IPS-18a (cell line): ENCODE data around the gene NEK9.
"Not testable (repeated sequence)": the region's sequence is repeated elsewhere in the genome, so short reads cannot be mapped to it uniquely, and the experiment has no call there.

ENCODE experiments used
- H3K27ac ChIP-seq: one replicate; pipeline ENCODE4 v1.5.1; 2013; ENCODE audit warnings: low read length
- H3K27me3 ChIP-seq: one replicate; pipeline ENCODE4 v1.6.1; 2013; ENCODE audit warnings: mild to moderate bottlenecking, low read length; ENCODE audit not compliant: control insufficient read depth, insufficient read depth
- H3K36me3 ChIP-seq: one replicate; pipeline ENCODE4 v1.6.1; 2013; ENCODE audit warnings: low read depth, low read length; ENCODE audit not compliant: control insufficient read depth
- H3K4me1 ChIP-seq: one replicate; pipeline ENCODE4 v1.6.1; 2013; ENCODE audit warnings: low read depth, low read length; ENCODE audit not compliant: control insufficient read depth
- H3K4me3 ChIP-seq: one replicate; pipeline ENCODE4 v1.5.1; 2013; ENCODE audit warnings: low read length
- H3K9ac ChIP-seq: one replicate; pipeline ENCODE4 v1.6.1; 2013; ENCODE audit warnings: mild to moderate bottlenecking, low read length, moderate library complexity
- H3K9me3 ChIP-seq: one replicate; pipeline ENCODE4 v1.6.1; 2013; ENCODE audit warnings: low read depth, low read length; ENCODE audit not compliant: control insufficient read depth

NEK9 gene

DNA sequence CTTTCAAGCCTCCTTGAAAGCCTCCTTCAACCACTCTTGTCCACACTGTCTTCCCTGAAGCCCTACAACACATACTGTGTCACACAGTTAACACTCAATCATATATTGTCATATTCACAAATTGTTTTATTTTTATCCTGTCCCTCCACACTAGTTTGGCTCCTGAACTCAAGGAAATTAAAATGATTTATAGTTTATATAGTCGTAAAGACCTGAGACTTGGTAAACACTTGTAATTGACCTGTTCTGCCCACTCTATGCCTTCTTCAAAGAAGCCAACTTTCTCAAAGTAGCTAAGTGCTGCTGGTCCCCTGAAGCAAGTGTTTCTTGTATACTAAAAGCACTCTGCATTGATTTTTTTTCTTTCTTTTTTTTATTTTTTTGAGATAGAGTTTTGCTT lies 15.6 kb upstream of the NEK9 start:
- H3K9ac ChIP-seq: no peak overlapping the region
- H3K4me3 ChIP-seq: no peak overlapping the region
- H3K4me1 ChIP-seq: no peaks in the 10 kb centered on the region
- no peak overlapping the region for H3K27ac ChIP-seq
- peaks cover 4% of the 10 kb centered on the region for H3K36me3 ChIP-seq
- H3K27me3 ChIP-seq: no peaks in the 10 kb centered on the region
- no peaks in the 10 kb centered on the region for H3K9me3 ChIP-seq

DNA sequence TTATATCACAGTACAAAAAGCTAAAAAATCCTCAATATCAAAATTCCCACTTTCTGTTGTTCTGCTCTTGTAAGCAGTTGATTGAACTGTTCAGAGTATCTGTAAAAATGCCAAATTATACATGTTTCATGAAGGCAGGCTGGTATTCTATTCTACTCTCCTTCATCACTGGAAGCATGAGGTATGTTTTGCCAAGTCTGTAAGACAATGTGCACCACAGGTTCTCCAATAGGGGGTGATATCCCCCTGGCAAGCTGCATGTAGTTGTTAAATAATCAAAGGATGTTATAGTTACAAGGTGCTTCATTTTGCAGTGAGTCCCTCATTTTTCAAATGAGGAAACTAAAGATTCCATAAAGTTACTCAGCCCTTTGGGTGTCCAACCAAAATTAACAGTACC lies 15.1 kb upstream of the NEK9 start:
- Histone ChIP-seq H3K27ac (no peak overlapping the region), H3K36me3 (peaks cover 4% of the 10 kb centered on the region), H3K4me1 (no peaks in the 10 kb centered on the region), H3K9ac (no peak overlapping the region), H3K4me3 (no peak overlapping the region), H3K27me3 (no peaks in the 10 kb centered on the region), H3K9me3 (no peaks in the 10 kb centered on the region)

DNA sequence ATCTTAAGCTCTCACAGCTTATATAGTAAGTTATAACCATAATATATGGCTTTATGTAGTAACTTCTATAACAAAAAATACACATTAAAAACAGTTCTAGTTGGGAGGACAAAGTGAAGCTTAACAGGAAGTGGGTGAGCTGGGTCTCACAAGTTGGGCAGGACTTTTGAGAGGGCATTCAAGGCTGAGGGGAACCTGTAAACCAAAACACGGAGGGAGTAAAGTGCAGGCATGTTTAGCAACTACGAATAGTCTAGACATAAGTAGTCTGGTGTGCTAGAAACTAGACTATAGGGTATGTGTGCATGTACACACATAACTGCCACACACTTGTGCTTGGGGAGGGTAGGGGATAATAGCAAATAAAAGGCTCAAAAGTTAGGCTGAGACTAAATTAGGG lies 14.2 kb upstream of the NEK9 start:
- Histone ChIP-seq H3K27me3 (no peaks in the 10 kb centered on the region), H3K27ac (no peak overlapping the region), H3K4me1 (no peaks in the 10 kb centered on the region), H3K36me3 (peaks cover under 1% of the 10 kb centered on the region), H3K9ac (no peak overlapping the region), H3K4me3 (no peak overlapping the region), H3K9me3 (no peaks in the 10 kb centered on the region)

DNA sequence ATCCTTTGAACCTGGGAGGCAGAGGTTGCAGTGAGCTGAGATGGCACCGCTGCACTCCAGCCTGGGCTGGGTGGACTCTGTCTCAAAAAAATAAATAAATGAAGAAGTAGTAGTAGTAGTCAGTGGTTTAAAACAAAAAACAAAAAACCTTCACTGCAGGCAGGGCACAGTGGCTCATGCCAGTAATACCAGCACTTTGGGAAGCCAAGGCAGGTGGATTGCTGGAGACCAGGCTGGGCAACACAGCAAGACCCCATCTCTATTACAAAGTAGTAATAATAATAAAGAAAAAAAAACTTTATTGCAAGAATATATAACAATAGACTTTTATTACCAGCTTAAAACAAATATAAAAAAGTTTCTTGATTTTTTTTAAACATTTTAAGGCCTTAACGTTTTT lies 13.8 kb upstream of the NEK9 start:
- no peaks in the 10 kb centered on the region for H3K4me1 ChIP-seq
- no peaks in the 10 kb centered on the region for H3K9me3 ChIP-seq
- H3K27me3 ChIP-seq: no peaks in the 10 kb centered on the region
- no peak overlapping the region for H3K27ac ChIP-seq
- H3K36me3 ChIP-seq: peaks cover 1% of the 10 kb centered on the region
- H3K9ac ChIP-seq: no peak overlapping the region
- no peak overlapping the region for H3K4me3 ChIP-seq

DNA sequence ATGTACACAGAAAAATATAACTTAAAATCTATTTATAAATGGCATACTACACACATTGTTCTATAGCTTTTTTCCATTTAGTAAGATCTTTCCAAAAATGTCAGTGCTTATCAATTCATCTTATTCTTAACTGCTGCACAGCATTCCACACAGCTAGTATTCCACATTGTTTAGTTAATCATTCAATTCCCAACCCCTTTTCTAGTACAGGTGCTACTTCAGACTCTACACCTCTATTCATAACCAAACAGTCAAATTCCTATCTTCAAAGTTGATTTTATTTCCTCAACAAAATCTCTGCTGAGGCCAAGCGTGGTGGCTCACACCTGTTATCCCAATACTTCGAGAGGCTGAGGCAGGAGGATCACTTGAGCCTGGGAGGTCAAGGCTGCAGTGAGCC lies 12.3 kb upstream of the NEK9 start:
- no peak overlapping the region for H3K4me3 ChIP-seq

DNA sequence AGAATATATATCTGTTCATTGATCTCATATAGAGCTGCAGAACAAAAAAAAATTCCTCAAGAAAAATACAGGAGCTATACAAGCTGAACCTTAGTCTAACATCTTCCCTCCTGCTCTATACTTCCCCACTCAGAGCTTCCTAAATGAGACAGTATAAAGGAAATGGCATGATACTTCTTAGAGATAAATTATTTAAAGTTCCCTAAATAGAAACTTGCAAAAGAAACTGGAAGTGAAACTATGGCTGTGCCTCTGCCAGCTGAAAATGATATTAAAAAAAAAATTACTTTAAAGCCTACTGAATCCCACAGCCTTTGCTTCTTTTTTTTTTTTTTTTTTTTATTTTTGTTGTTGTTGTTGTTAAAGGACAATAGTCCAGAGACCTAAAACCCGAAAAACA lies 11.6 kb upstream of the NEK9 start:
- H3K9ac ChIP-seq: no peak overlapping the region
- H3K4me1 ChIP-seq: no peaks in the 10 kb centered on the region
- no peaks in the 10 kb centered on the region for H3K27me3 ChIP-seq
- H3K9me3 ChIP-seq: no peaks in the 10 kb centered on the region
- peaks cover 18% of the 10 kb centered on the region for H3K36me3 ChIP-seq
- no peak overlapping the region for H3K27ac ChIP-seq
- H3K4me3 ChIP-seq: no peak overlapping the region

More for the DNA sequence above, 12.3 kb upstream of the NEK9 start:
- Histone ChIP-seq H3K4me1 (no peaks in the 10 kb centered on the region), H3K9ac (no peak overlapping the region), H3K27me3 (no peaks in the 10 kb centered on the region), H3K9me3 (no peaks in the 10 kb centered on the region), H3K36me3 (peaks cover 11% of the 10 kb centered on the region), H3K27ac (no peak overlapping the region)

DNA sequence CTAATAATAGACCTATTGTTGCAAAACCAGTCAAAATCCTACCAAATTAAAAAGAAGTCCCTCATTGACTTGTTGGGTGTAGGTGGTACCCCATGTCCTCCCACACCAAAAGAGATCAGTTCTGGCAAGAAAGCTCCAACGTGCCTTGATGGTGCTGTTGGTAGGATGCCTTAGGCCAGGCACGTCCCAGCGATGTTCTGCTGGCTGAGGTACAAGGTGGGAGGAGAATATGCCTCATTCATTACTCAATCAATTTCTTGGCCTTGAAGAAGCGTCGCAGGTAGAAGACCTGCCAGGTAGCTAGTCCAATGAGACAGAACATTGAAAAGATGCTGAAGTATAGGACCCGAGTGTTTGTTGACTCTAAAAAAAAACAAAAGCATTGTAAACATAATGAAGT lies 7.8 kb upstream of the NEK9 start:
- H3K4me1 ChIP-seq: no peaks in the 10 kb centered on the region
- H3K27ac ChIP-seq: no peak overlapping the region
- no peak overlapping the region for H3K9ac ChIP-seq
- H3K36me3 ChIP-seq: peaks cover 22% of the 10 kb centered on the region
- no peaks in the 10 kb centered on the region for H3K9me3 ChIP-seq
- no peak overlapping the region for H3K4me3 ChIP-seq
- H3K27me3 ChIP-seq: no peaks in the 10 kb centered on the region

DNA sequence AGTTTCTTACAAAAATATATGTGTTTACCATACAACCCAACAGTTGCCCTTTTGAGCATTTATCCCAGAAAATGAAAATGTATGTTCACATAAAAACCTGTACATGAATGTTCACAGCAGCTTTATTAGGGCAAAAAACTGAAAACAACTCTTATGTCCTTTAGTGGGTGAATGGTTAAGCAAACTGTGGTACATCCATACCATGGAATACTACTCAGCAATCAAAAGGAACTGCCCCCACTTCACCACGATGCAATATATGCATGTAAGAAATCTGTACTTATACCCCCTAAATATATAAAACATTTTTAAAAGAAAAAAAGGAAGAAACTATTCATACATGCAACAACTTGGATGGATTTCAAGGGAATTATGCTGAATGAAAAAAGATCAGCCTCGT lies 6.7 kb upstream of the NEK9 start:
- no peak overlapping the region for H3K27ac ChIP-seq

DNA sequence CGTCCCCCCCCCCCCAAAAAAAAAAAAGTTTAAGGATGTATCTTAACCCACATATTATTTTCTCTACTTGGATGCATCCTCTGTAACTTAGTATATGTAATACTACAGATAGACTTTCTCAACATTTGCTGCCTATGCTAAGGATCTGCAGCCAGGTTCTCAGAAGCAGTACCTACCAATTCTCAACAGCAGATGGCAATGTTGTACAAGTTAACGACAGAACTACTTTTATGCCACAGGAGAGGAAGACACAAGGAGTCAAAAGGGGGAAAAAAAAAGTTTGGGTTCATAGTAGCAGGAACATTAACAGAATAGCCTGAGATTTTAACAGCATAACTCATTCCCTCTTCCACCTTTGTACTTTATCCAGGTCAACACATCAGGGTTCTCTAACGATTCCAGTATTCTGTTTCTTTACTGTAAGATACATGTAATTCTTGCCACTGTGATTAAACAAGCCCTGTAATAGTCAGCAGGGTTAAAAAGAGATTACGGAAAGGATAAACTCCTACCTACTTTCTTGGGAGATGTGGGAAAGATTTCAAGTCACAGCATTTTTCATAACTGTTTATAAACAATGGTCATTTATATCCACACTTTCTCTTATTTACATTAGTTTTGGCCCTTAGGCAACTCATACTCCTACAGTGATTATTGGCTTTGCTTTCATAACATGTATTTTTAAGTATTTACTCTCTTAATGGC lies 5.7 kb upstream of the NEK9 start:
- Histone ChIP-seq H3K4me3 (no peak overlapping the region), H3K36me3 (peaks cover 22% of the 10 kb centered on the region), H3K9me3 (no peaks in the 10 kb centered on the region), H3K27me3 (no peaks in the 10 kb centered on the region), H3K27ac (no peak overlapping the region), H3K4me1 (no peaks in the 10 kb centered on the region), H3K9ac (no peak overlapping the region)

More for the DNA sequence above, 6.7 kb upstream of the NEK9 start:
- Histone ChIP-seq H3K4me3 (no peak overlapping the region), H3K9ac (no peak overlapping the region), H3K27me3 (no peaks in the 10 kb centered on the region), H3K36me3 (peaks cover 22% of the 10 kb centered on the region), H3K4me1 (no peaks in the 10 kb centered on the region), H3K9me3 (no peaks in the 10 kb centered on the region)

DNA sequence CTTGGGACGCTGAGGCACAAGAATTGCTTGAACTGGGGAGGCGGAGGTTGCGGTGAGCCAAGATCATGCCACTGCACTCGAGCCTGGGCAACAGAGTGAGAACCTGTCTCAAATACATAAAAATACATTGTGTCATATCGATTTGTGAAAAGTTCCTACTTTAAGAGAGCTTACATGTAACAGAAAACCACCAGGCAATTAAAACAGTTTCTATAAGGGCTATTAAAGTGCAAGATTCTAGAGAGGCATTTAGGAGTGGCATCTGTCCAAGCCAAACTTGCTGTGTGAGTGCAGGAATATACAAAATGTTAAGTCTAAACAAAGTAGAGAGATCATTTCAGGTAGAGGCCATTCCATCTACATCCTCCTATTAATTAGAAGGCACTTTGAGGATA lies 1.7 kb upstream of the NEK9 start:
- Histone ChIP-seq H3K9ac (no peak overlapping the region), H3K36me3 (peaks cover 5% of the 10 kb centered on the region), H3K27ac (no peak overlapping the region), H3K9me3 (no peaks in the 10 kb centered on the region), H3K27me3 (no peaks in the 10 kb centered on the region), H3K4me3 (no peak overlapping the region), H3K4me1 (peaks cover 7% of the 10 kb centered on the region)

DNA sequence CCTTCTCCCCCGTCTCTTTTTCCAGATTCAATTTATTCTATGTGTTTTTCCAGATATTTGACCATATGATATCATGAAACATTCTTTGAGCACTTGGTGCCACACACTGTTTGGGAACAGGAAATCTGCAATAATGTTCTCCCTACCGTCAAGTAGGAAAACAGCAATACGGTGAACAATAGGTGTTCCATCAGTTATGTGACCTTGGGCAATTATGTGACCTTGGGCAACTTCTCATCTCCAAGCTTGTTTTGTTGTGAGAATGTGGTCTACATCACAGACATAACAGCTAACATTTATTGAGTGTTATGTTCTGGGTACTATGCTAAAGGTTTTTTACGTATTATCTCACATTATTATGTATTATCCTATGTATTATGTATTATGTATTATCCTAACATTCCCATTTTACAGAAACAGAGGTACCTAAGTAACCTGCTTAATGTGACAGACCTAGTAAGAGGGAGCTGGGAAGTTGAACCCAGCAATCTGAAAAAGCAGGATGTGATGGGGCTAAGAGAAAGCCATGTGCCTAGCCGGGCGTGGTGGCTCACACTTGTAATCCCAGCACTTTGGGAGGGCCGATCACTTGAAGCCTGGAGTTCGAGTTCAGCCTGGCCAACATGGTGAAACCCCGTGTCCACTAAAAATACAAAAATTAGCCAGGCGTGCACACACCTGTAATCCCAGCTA lies 1.2 kb upstream of the NEK9 start:
- no peaks in the 10 kb centered on the region for H3K36me3 ChIP-seq
- H3K4me1 ChIP-seq: peaks cover 7% of the 10 kb centered on the region
- H3K27ac ChIP-seq: no peak overlapping the region
- no peak overlapping the region for H3K9ac ChIP-seq
- no peaks in the 10 kb centered on the region for H3K27me3 ChIP-seq
- no peaks in the 10 kb centered on the region for H3K9me3 ChIP-seq
- no peak overlapping the region for H3K4me3 ChIP-seq

DNA sequence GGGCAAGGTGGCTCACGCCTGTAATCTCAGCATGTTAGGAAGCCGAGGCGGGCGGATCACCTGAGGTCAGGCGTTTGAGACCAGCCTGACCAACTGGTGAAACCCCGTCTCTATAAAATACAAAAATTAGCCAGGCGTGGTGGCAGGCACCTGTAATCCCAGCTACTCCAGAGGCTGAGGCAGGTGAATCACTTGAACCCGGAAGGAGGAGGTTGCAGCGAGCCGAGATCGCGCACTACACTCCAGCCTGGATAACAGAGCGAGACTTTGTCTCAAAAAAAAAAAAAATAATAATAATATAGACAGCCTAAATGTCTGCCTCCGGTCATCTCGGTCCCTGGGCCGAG lies 599 bp upstream of the NEK9 start:
- Histone ChIP-seq H3K4me3 (peak overlapping the region; percentile 92), H3K9ac (peak overlapping the region; percentile 88)
- H3K36me3 ChIP-seq, H3K27me3 ChIP-seq, H3K27ac ChIP-seq, H3K4me1 ChIP-seq, H3K9me3 ChIP-seq: not testable (repeated sequence)
